ENCODE results near the gene CPEB4. TPM values are rescaled to one million over a fixed set of nuclear protein-coding genes. Genes with fewer than 3 reads are reported as not detected.

The CPEB4 gene
- total and polyA plus RNA-seq, 9 of the 15 experiments (the other 6 are each of a cell fraction or from before 2014, with no cell fraction given) = 7.4 to 21.3 (median 12.4) TPM

GRCh38 chr5:173998531-173998930 is 110.4 kb downstream of the CPEB4 start:
- no peak overlapping the region for H3K4me3 ChIP-seq
- in situ Hi-C loops (cut with MboI) (no loop called here), intact Hi-C loops (cut with micrococcal nuclease) (no loop called here)
- TF ChIP-seq ZKSCAN8 (CRISPR knock-in tag; IDR thresholded peaks at IDR 0.05) (no peak), KDM2B (CRISPR knock-in tag; IDR thresholded peaks at IDR 0.05) (no peak), GTF2E2 (tag; IDR thresholded peaks at IDR 0.05) (no peak), RB1 (IDR thresholded peaks at IDR 0.05; ENCODE audit: low read depth) (no peak), COPS2 (conservative IDR thresholded peaks at IDR 0.05) (no peak), TCFL5 (CRISPR knock-in tag; conservative IDR thresholded peaks at IDR 0.05) (no peak), NEUROD1 (IDR thresholded peaks at IDR 0.05; ENCODE audit: borderline replicate concordance, low read depth, low read length, partially characterized antibody) (no peak), HEY1 (CRISPR knock-in tag; IDR thresholded peaks at IDR 0.05; ENCODE audit: borderline replicate concordance) (no peak), TCF7 (IDR thresholded peaks at IDR 0.05; ENCODE audit: borderline replicate concordance) (no peak), ATF2 (CRISPR knock-in tag; IDR thresholded peaks at IDR 0.05) (no peak), U2AF2 (optimal IDR thresholded peaks at IDR 0.05; ENCODE audit: low read depth, low read length) (no peak), ARID2 (IDR thresholded peaks at IDR 0.05) (no peak), SP1 (CRISPR knock-in tag; IDR thresholded peaks at IDR 0.05) (no peak), KLF6 (CRISPR knock-in tag; IDR thresholded peaks at IDR 0.05; ENCODE audit: borderline replicate concordance) (no peak), NRF1 (conservative IDR thresholded peaks at IDR 0.05 in 1 of 2, IDR thresholded peaks at IDR 0.05 in 1 of 2) (no peak)
- ChIA-PET POLR2A (no interaction called here), CTCF (ENCODE audit: low intra/inter-chr PET ratio) (no interaction called here)
- H3K27me3 ChIP-seq (ENCODE audit: control insufficient read depth in 2 of 2, insufficient read depth in 2 of 2, low read length in 2 of 2) = peaks cover 4 to 7% of the 10 kb centered on the region in 2 experiments; a peak in 3 of 5 replicates
- WGBS (ENCODE audit: insufficient coverage, low coverage, missing lambda C conversion rate) = 0% methylated on average over 4 of the region's 4 CpGs
- no peak overlapping the region for H3K4me2 ChIP-seq (ENCODE audit: insufficient read depth, low read length)
- no peak for ATAC-seq
- H2AFZ ChIP-seq (ENCODE audit: low read depth, low read length) = no peak overlapping the region
- H3K4me1 ChIP-seq (replicated peaks in 1 of 2; ENCODE audit: control insufficient read depth in 2 of 2, insufficient read depth in 2 of 2, low read length in 2 of 2) = no peaks in the 10 kb centered on the region; a peak in 1 of 5 replicates
- H4K20me1 ChIP-seq (replicated peaks; ENCODE audit: control insufficient read depth, insufficient read depth, low read length) = no peaks in the 10 kb centered on the region
- no peak for FAIRE-seq
- no peaks in the 10 kb centered on the region for H3K9me1 ChIP-seq (ENCODE audit: control insufficient read depth, insufficient read depth, low read length)
- H3K9me3 ChIP-seq (replicated peaks; ENCODE audit: control insufficient read depth, insufficient read depth, low read depth, low read length) = no peaks in the 10 kb centered on the region
- H3K9ac ChIP-seq (ENCODE audit: insufficient read depth in 1 of 2, low read depth in 2 of 2, low read length in 2 of 2) = no peak overlapping the region
- H3K27ac ChIP-seq (ENCODE audit: extremely low read depth, low read depth, low read length) = no peak overlapping the region
- no peaks in the 10 kb centered on the region for H3K36me3 ChIP-seq (ENCODE audit: control insufficient read depth, insufficient read depth, low read length)
- BruUV-seq (replicated peaks) = no TSS peak
- no peak for DNase-seq (ENCODE audit: extremely low read depth in 1 of 4, low spot score in 3 of 4)
- H3K79me2 ChIP-seq (ENCODE audit: control insufficient read depth, insufficient read depth, low read length) = no peaks in the 10 kb centered on the region
